Common myeloid progenitor, CD34-positive (primary cell): Measurements from ENCODE around the gene SREBF2.

Experiments
- CTCF ChIA-PET: fragments of 350-600 bp; sonication (Branson Sonifier 250); formaldehyde crosslinking; loops from one replicate; lab custom pipeline; 2021; ENCODE audit warnings: antibody characterized with exemption; lab: Charles Lee
- POLR2A ChIA-PET: fragments of 350-600 bp; sonication (Branson Sonifier 250); formaldehyde crosslinking; loops from one replicate; lab custom pipeline; 2021; ENCODE audit warnings: antibody characterized with exemption; lab: Charles Lee
- DNase-seq, 3 donors: peaks; one replicate each; pipeline versions ENCODE4 v3.0.0 to v3.0.0-alpha.2; 2013
- H3K27ac ChIP-seq, 2 experiments: 1 replicate in 1 of 2; 2 replicates in 1 of 2; pipeline ENCODE4 v1.7.0; 2013; ENCODE audit warnings: inconsistent platforms in 2 of 2, low read length in 2 of 2, mild to moderate bottlenecking in 2 of 2, low read depth in 1 of 2, moderate library complexity in 1 of 2; ENCODE audit not compliant: severe bottlenecking in 2 of 2, insufficient read depth in 1 of 2, poor library complexity in 1 of 2
- H3K27me3 ChIP-seq, 5 experiments: replicated peaks in 2 of 5; 1 replicate in 3 of 5; 2 replicates in 2 of 5; pipeline versions ENCODE4 v1.6.1 to v1.7.0; 2013; ENCODE audit warnings: low read length in 4 of 5, mild to moderate bottlenecking in 2 of 5, moderate library complexity in 2 of 5, inconsistent platforms in 1 of 5; ENCODE audit not compliant: insufficient read depth in 5 of 5, control insufficient read depth in 4 of 5
- H3K36me3 ChIP-seq, 4 experiments: 1 replicate in 2 of 4; 2 replicates in 2 of 4; pipeline versions ENCODE4 v1.6.1 to v1.7.0; 2013; ENCODE audit warnings: low read length in 3 of 4, control low read depth in 1 of 4, mild to moderate bottlenecking in 1 of 4; ENCODE audit not compliant: control insufficient read depth in 4 of 4, insufficient read depth in 4 of 4
- H3K4me1 ChIP-seq, 4 experiments: 1 replicate in 3 of 4; 2 replicates in 1 of 4; pipeline versions ENCODE4 v1.6.1 to v1.7.1; 2013; ENCODE audit warnings: low read length in 3 of 4, mild to moderate bottlenecking in 3 of 4, control low read depth in 1 of 4, inconsistent platforms in 1 of 4, moderate library complexity in 1 of 4; ENCODE audit not compliant: control insufficient read depth in 4 of 4, insufficient read depth in 4 of 4; ENCODE audit errors: control extremely low read depth in 1 of 4
- H3K4me3 ChIP-seq, 7 experiments: 1 replicate in 4 of 7; 2 replicates in 3 of 7; pipeline versions ENCODE4 v1.5.1 to v1.7.0; 2013; ENCODE audit warnings: mild to moderate bottlenecking in 7 of 7, low read length in 6 of 7, moderate library complexity in 6 of 7, inconsistent platforms in 2 of 7, low read depth in 2 of 7, control low read depth in 1 of 7; ENCODE audit not compliant: insufficient read depth in 4 of 7, control insufficient read depth in 1 of 7; ENCODE audit errors: extremely low read depth in 1 of 7
- H3K9me3 ChIP-seq, 5 experiments: 1 replicate in 4 of 5; 2 replicates in 1 of 5; pipeline versions ENCODE4 v1.6.1 to v1.7.1; 2013; ENCODE audit warnings: low read length in 4 of 5, mild to moderate bottlenecking in 2 of 5, inconsistent platforms in 1 of 5, low read depth in 1 of 5, moderate library complexity in 1 of 5; ENCODE audit not compliant: control insufficient read depth in 4 of 5, insufficient read depth in 2 of 5; ENCODE audit errors: control extremely low read depth in 1 of 5
- WGBS: methylation state at CpG from one replicate; pipeline ENCODE4 v1.1.5; 2013; ENCODE audit not compliant: insufficient coverage; 5-methylcytosine and 5-hydroxymethylcytosine counted together

SREBF2 gene

DNA sequence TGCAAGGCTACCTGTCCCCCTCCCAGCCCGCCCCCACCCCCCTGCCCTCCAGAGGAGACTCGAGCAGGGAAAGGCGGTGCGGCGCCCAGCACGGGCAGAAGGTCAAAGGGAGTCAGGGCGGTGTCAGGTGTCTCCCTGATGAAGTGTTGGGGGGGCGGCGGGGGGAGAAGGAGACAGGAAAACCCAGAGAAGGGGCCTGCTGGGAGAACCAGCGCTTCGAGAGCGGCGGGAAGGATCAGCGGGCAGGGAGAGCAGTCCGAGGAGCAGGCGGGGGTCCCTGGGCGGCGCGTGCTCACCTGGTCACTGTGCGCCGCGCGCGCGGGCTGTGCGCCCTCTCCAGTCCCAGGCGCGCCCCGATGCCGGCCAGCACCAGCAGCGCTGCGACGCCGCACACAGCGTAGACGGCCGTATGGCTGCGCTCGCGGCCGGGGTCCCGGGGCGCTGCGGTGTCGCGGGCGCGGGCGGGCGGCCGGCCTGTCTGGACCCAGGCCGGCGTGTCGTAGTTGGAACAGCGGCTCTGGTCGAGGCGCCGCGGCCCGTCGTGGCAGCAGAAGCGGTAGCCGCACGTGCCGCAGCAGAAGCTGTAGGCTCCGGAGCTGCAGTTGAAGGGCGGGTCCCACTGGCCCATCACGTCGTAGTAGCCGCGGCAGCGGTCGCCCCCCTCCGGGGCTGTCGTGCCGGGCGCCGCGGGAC is 81.1 kb downstream of the SREBF2 start:
- WGBS, result 3% methylated on average over 72 of the region's 79 CpGs
- Histone ChIP-seq H3K27ac (no peak overlapping the region), H3K4me3 (peak overlapping the region in 1 of 7 experiments; percentile 46), H3K27me3 (peaks cover 0 to 93% (median 48%) of the 10 kb centered on the region in 5 experiments), H3K4me1 (peaks cover 0 to 42% (median 35%) of the 10 kb centered on the region in 4 experiments), H3K36me3 (no peaks in the 10 kb centered on the region), H3K9me3 (no peaks in the 10 kb centered on the region)
- peak in 1 of 3 donors; percentile 26 for DNase-seq
- POLR2A ChIA-PET, result no interaction called here
- CTCF ChIA-PET, result no interaction called here

DNA sequence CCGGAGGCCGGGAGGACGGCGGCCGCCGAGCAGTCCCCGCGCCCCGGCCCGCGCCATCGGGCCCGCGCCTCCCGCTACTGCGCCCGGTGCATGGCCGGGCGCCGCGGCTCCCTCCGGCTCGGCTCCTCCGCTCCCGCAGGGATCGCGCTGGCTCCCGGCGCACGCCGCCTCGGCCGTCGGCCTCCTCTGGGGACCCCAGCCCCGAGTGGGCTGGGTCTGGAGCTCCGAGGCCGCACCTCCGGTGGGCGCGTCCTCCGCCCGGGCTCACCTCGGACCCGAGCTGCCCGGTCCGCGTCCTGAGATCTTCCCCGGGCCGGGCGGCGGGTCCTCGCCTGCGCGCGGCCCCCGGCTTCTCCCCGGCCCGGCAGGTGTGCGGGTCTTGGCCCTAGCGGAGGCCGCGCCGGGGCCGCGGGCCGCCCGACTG is 81.7 kb downstream of the SREBF2 start:
- H3K4me3 ChIP-seq, result peak overlapping the region in 3 of 7 experiments; percentile 10 to 64 (median 46)
- DNase-seq, result no peak
- H3K9me3 ChIP-seq, result no peaks in the 10 kb centered on the region
- ChIA-PET POLR2A (no interaction called here), CTCF (no interaction called here)
- no peaks in the 10 kb centered on the region for H3K36me3 ChIP-seq
- peaks cover 0 to 93% (median 44%) of the 10 kb centered on the region in 5 experiments for H3K27me3 ChIP-seq
- WGBS, result 2% methylated on average over 52 of the region's 67 CpGs
- H3K27ac ChIP-seq, result no peak overlapping the region
- peaks cover 0 to 48% (median 41%) of the 10 kb centered on the region in 4 experiments for H3K4me1 ChIP-seq

DNA sequence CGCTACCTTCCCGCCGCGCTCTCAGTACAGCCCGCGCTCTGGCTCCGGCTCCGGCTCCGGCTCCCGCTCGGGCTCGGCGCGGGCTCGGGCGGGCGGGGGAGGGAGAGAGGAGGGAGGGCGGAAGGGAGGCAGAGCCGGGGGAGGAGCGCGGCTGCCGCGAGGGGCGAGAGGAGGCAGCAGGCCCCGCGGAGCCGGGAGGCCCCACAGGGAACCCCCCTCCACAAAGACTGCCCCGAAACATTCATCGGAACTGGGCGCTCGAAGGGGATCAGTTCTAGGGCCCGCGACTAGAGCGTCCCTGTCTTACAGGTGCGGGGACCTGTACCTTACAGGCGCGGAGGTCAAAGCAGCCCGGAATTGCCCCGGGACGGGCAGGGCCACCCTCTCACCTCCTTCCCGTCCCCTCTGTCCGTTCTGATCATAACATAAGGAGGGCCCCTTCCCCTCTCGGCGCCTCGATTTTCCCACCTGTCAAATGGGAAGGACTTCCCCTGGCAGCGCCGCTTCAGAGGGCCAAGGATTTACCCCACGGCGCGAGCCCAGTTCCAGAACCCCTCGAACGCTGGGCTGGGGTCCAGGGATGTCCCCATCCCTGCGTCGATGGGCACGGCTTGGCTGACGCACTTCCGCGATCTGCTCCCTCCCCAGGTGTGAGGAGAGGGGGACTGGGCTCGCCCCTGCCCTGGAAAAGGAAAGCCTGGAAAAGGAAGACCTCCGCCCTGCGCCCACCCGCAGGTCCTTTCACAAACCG is 82.3 kb downstream of the SREBF2 start, which contains the start of gene SHISA8:
TSS of gene SHISA8 (minus strand) at position 40 of the 751 bp plus-strand sequence. CDS start 407 bp downstream, outside the sequence.
- Histone ChIP-seq H3K4me3 (peak within 1 kb of the TSS in 5 of 7 experiments; percentile 10 to 64 (median 36)), H3K4me1 (peaks cover 0 to 49% (median 44%) of the 10 kb centered on the region in 4 experiments)

DNA sequence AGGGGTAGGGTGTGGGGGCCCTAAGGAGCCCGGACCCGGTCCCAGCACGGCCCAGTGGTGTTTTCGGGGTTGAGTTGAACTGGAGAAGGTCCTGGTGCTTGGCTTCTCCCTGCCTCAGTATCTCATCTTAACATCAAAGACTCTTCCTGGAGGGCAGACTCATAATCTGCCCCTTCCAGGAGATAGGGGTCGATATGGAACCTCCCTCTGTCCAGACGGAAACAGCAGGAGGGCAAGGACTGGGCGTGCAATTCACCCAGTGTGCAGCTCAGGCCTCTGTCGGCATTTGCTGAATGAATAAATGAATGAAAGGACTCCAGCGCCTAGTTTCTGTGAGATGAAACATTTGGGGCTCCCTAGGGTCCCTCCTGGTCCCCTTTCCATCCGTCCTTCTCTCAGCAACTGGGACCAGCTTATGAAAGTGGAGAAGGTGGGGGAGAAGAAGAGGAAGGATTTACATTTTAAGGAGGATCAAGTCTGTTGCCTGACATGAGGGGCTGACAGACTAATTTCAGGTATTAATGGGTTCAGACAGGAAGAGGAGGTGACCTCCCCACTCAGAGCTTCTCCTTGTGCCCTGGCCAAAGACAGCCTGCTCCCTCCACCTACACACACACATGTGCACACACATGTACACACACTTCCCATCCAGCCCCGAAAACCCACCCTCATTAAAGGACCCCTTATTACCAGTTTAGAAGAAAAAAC is 83.0 kb downstream of the SREBF2 start:
- Histone ChIP-seq H3K27me3 (peaks cover 0 to 83% (median 40%) of the 10 kb centered on the region in 5 experiments), H3K4me1 (peaks cover 0 to 45% (median 42%) of the 10 kb centered on the region in 4 experiments), H3K9me3 (no peaks in the 10 kb centered on the region), H3K4me3 (no peak overlapping the region), H3K27ac (no peak overlapping the region), H3K36me3 (no peaks in the 10 kb centered on the region)
- ChIA-PET POLR2A (no interaction called here), CTCF (interaction anchor here (1.5 to 2.2 kb wide), 2 partner anchors 9 to 25 kb away, joined by 6 to 9 read pairs; no protein-coding TSS in a partner anchor)
- WGBS, result 73% methylated on average over 7 of the region's 11 CpGs
- no peak for DNase-seq

More for the DNA sequence above, 82.3 kb downstream of the SREBF2 start, which contains the start of gene SHISA8:
- 9% methylated on average over 40 of the region's 63 CpGs for WGBS
- POLR2A ChIA-PET, result no interaction called here
- no peaks in the 10 kb centered on the region for H3K9me3 ChIP-seq
- no peaks in the 10 kb centered on the region for H3K36me3 ChIP-seq
- DNase-seq, result peak in 2 of 3 donors; percentile 66 to 74
- H3K27ac ChIP-seq, result no peak within 1 kb of the TSS
- CTCF ChIA-PET, result interaction anchor here (1.5 kb wide), 1 partner anchor 26 kb away, joined by 6 read pairs; no protein-coding TSS in a partner anchor
- peaks cover 0 to 89% (median 44%) of the 10 kb centered on the region in 5 experiments for H3K27me3 ChIP-seq

DNA sequence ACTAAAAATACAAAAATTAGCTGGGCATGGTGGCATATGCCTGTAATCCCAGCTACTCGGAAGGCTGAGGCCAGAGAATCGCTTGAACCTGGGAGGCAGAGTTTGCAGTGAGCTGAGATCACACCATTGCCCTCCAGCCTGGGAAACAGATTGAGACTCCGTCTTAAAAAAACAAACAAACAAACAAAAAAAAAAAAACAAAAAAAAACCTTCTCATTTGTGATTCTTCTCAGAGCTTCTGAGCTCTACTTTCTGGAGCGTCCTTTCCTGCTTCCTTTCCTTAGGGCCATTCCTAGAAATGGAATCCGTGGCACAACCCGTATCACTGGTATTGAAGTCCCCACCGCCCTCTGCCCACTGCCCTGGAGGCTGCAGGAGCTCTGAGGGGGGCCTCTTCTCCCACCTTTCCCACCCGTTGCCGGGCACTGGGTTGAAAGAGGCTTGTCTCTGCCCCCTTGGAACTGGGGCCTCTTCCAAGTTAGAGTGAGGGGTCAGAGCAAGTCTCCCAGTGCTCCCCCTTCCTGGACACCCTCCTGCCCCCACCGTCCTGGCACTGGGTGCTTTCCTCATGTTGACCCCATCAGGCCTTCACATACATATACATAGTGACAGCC is 83.9 kb downstream of the SREBF2 start:
- CTCF ChIA-PET, result interaction anchor here (1.5 to 2.2 kb wide), 2 partner anchors 9 to 24 kb away, joined by 6 to 9 read pairs; no protein-coding TSS in a partner anchor
- H3K27me3 ChIP-seq, result peaks cover 0 to 73% (median 33%) of the 10 kb centered on the region in 5 experiments

DNA sequence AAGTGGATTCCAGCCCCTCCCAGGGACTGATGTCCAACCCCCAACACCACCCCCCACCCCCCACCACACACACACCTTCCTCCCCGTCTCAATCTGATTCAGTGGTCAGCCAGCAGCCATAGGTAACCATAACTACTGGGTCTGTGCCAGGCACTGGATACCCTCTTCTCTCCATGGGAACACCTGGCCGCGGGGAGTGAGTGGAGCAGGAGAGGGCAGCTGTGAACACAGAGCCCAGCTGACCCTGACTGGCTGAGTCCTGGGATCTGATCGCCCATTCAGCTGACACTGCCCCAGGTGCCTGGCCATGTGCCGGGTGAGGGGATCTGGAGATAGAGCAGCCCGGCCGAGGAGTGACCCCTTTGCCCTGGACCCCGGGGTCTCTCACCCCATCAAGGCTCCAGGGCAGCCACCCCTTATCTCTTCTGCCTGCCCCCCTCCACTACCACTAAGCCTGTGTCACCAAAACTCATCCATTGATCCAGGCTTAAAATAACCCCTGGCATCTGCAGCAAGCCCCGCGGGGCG is 84.5 kb downstream of the SREBF2 start:
- Histone ChIP-seq H3K9me3 (no peaks in the 10 kb centered on the region), H3K27me3 (peaks cover 0 to 68% (median 29%) of the 10 kb centered on the region in 5 experiments), H3K4me3 (no peak overlapping the region), H3K27ac (no peak overlapping the region), H3K4me1 (peaks cover 0 to 42% (median 39%) of the 10 kb centered on the region in 4 experiments), H3K36me3 (no peaks in the 10 kb centered on the region)
- ChIA-PET POLR2A (interaction anchor here (0.5 kb wide), 1 partner anchor 97 kb away, joined by 6 read pairs; no protein-coding TSS in a partner anchor), CTCF (interaction anchor here (2.2 kb wide), 1 partner anchor 8 kb away, joined by 9 read pairs; no protein-coding TSS in a partner anchor)
- no peak for DNase-seq
- WGBS, result 82% methylated on average over 8 of the region's 11 CpGs

More for the DNA sequence above, 83.9 kb downstream of the SREBF2 start:
- no peak overlapping the region for H3K27ac ChIP-seq
- H3K4me1 ChIP-seq, result peaks cover 0 to 42% (median 39%) of the 10 kb centered on the region in 4 experiments
- no peak overlapping the region for H3K4me3 ChIP-seq
- H3K9me3 ChIP-seq, result no peaks in the 10 kb centered on the region
- 83% methylated on average over 4 of the region's 10 CpGs for WGBS
- H3K36me3 ChIP-seq, result no peaks in the 10 kb centered on the region
- DNase-seq, result no peak
- POLR2A ChIA-PET, result no interaction called here
